Measurements from ENCODE around the gene NELL2. TPM values are rescaled to one million over a fixed set of nuclear protein-coding genes. Genes with fewer than 3 reads are reported as not detected.

Gene NELL2
- total and polyA plus RNA-seq, 8 donors: 0.27 to 0.79 (median 0.71) TPM

DNA sequence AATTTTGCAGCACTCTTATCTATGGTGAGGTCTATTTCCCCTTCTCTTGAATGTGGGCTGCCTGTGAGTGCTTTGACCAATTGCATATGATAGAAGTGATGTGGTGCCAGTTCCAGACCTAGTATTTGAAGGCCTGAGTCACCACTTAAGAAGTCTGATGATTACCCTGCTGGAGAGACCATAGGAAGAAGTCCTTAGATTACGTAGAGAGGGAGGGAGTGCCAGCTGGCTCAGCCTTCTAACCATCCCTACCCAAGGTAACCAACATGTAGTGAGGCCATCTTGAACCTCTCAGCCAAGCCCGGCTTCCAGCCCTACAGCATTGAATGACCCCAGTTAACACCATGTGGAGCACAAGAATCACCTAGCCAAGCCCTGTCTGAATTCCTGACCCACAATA, 166.9 kb downstream of the NELL2 start:
- Histone ChIP-seq H3K27ac (no peak overlapping the region), H3K9me3 (no peaks in the 10 kb centered on the region), H3K36me3 (no peaks in the 10 kb centered on the region), H3K27me3 (no peaks in the 10 kb centered on the region), H3K4me1 (no peaks in the 10 kb centered on the region), H3K4me3 (no peak overlapping the region)
- intact Hi-C loops (cut with DNase I): no loop called here
- WGBS, 2 donors: 92 to 95% methylated on average over 2 of the region's 2 CpGs
- TF ChIP-seq, protein P1, sequence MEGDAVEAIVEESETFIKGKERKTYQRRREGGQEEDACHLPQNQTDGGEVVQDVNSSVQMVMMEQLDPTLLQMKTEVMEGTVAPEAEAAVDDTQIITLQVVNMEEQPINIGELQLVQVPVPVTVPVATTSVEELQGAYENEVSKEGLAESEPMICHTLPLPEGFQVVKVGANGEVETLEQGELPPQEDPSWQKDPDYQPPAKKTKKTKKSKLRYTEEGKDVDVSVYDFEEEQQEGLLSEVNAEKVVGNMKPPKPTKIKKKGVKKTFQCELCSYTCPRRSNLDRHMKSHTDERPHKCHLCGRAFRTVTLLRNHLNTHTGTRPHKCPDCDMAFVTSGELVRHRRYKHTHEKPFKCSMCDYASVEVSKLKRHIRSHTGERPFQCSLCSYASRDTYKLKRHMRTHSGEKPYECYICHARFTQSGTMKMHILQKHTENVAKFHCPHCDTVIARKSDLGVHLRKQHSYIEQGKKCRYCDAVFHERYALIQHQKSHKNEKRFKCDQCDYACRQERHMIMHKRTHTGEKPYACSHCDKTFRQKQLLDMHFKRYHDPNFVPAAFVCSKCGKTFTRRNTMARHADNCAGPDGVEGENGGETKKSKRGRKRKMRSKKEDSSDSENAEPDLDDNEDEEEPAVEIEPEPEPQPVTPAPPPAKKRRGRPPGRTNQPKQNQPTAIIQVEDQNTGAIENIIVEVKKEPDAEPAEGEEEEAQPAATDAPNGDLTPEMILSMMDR (IDR thresholded peaks at IDR 0.05): no peak
- no peak for ATAC-seq
- DNase-seq: no peak
- no peak for FAIRE-seq

DNA sequence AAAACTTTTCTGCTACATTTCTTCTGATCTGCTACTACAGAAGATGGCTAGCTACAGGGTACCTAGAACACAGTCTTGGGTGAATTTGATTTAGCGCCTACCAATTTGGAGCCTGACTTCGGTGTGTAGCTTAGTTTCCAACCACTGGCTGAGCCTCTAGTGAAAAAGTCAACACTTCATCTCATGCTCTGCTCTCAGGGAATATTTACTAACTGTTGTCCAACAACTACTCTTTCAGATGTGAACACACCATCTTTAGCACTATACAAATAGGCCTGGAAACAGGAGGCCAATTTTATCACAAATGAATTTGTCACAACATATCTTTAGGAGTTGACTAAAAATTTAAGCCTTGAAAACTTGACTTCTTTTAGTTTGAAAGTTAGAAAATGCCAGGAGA, 167.9 kb downstream of the NELL2 start:
- Histone ChIP-seq H3K9me3 (no peaks in the 10 kb centered on the region), H3K27ac (no peak overlapping the region), H3K4me1 (no peaks in the 10 kb centered on the region), H3K4me3 (no peak overlapping the region), H3K27me3 (no peaks in the 10 kb centered on the region), H3K36me3 (no peaks in the 10 kb centered on the region)
- ATAC-seq (no peak), DNase-seq (no peak), FAIRE-seq (no peak)
- intact Hi-C loops (cut with DNase I): no loop called here
- TF ChIP-seq, protein P1 (IDR thresholded peaks at IDR 0.05): no peak
- 81 to 83% methylated on average over 2 of the region's 2 CpGs for whole genome bisulfite sequencing, 2 donors

DNA sequence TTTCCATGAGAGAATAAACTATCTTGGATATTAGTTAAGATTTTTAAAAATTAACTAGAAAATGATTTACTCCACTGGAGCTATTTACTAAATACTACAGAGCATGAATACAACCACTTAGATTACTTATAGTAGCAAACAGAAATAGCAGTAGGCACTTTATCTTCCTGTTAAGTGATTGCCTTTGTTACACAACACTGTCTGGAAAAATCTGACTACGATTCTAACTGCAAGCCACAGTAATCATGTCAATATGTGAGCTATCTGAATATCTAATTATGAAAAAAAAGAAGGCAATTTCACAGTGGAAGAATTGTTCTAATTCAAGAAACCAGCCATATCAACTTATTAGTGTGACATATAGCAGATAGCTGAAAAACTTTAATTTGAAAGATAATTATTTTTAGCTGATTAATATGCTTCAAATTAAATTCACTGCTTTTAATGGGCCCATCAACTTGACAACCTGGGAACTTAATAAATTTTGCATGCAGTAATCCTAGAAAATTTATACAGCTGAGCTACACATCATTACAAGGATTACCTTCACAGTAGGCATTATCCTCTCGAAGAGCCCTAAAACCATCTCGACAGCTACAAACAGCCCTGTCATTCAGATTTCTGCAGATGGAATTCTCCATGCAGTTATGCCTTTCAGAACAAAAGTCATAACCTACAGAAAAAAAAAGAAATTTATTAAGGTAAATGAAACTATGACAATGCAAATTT, 172.8 kb downstream of the NELL2 start:
- no peak for ATAC-seq
- Histone ChIP-seq H3K9me3 (no peaks in the 10 kb centered on the region), H3K27ac (no peak overlapping the region), H3K4me3 (no peak overlapping the region), H3K36me3 (no peaks in the 10 kb centered on the region), H3K4me1 (no peaks in the 10 kb centered on the region), H3K27me3 (no peaks in the 10 kb centered on the region)
- 46 to 57% methylated on average over 3 of the region's 3 CpGs for WGBS, 2 donors
- TF ChIP-seq, protein P1 (IDR thresholded peaks at IDR 0.05): no peak
- no peak for FAIRE-seq
- intact Hi-C loops (cut with DNase I): no loop called here
- DNase-seq: no peak

DNA sequence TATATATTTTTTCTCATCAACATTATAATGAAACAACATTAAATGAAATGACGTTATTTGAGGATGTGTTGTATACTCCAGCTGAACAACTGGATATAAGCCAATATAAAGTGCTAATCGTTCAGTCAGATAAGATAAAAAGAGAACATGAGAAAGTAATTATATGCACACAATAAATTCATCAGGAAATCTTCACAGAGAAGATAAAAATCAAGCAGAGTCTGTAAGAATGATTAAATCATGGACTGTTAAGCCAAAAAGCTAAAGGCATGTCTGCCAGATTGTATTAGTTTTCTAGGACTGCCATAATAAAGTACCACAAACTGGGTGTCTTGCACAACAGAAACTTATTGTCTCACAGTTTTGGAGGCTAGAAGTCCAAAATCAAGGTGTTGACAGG, 178.6 kb downstream of the NELL2 start:
- WGBS, 2 donors: 16 to 19% methylated on average over 2 of the region's 2 CpGs
- FAIRE-seq (no peak), ATAC-seq (no peak), DNase-seq (no peak)
- H3K27ac ChIP-seq: no peak overlapping the region
- TF ChIP-seq, protein P1 (IDR thresholded peaks at IDR 0.05): no peak
- intact Hi-C loops (cut with DNase I): no loop called here
- no peaks in the 10 kb centered on the region for H3K9me3 ChIP-seq
- H3K36me3 ChIP-seq: no peaks in the 10 kb centered on the region
- no peak overlapping the region for H3K4me3 ChIP-seq
- H3K27me3 ChIP-seq: no peaks in the 10 kb centered on the region
- no peaks in the 10 kb centered on the region for H3K4me1 ChIP-seq

DNA sequence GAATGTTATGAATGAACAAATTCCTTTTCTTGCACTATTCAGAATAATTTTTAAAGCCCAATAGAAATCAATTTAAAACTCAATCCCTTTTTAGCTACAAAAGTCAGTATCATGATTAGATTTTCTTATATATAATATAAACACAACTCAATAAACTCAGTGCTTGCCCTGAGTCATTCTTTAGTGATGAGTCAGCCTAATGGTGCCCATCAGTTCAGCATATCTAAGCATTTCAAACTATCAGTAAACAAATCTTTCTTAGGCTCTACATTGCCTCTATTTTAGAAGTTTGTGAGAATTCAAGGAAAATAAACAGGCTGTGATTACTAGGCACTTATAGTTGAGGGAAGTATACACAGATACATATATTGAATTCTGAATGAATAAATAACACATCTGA, 179.6 kb downstream of the NELL2 start:
- DNase-seq (no peak), ATAC-seq (no peak), FAIRE-seq (no peak)
- Histone ChIP-seq H3K27ac (no peak overlapping the region), H3K4me3 (no peak overlapping the region), H3K36me3 (no peaks in the 10 kb centered on the region), H3K27me3 (no peaks in the 10 kb centered on the region), H3K4me1 (no peaks in the 10 kb centered on the region), H3K9me3 (no peaks in the 10 kb centered on the region)
- intact Hi-C loops (cut with DNase I): no loop called here
- TF ChIP-seq, protein P1 (IDR thresholded peaks at IDR 0.05): no peak
